Activated CD8-positive, alpha-beta T cell treated with anti-CD3 and anti-CD28 coated beads for 36 hours (primary cell): ENCODE measurements around the gene TMEM63A. TPM values are rescaled to one million over a fixed set of nuclear protein-coding genes. Genes with fewer than 3 reads are reported as not detected.

Source experiments
- ATAC-seq: fragments of 200-7000 bp; cut with Tn5 transposase; one replicate; pipeline ENCODE4 v1.10.0; 2021; ENCODE audit warnings: mild to moderate bottlenecking, moderate library complexity
- CTCF ChIA-PET: fragments of 350-600 bp; sonication (Branson Sonifier 250); formaldehyde crosslinking; loops from one replicate; lab custom pipeline; 2021; ENCODE audit warnings: antibody characterized with exemption; lab: Charles Lee
- POLR2A ChIA-PET: fragments of 350-600 bp; sonication (Branson Sonifier 250); formaldehyde crosslinking; loops from one replicate; lab custom pipeline; 2021; ENCODE audit warnings: antibody characterized with exemption; lab: Charles Lee
- DNase-seq: peaks from one replicate; pipeline ENCODE4 v3.0.0-alpha.2; 2020
- H3K27ac Mint-ChIP-seq: one replicate; pipeline ENCODE4 v1.8.0; 2021; ENCODE audit warnings: mild to moderate bottlenecking, mixed read lengths
- H3K27me3 Mint-ChIP-seq: one replicate; pipeline ENCODE4 v1.8.0; 2021; ENCODE audit warnings: mixed read lengths
- H3K36me3 Mint-ChIP-seq: one replicate; pipeline ENCODE4 v1.8.0; 2021; ENCODE audit warnings: low read depth, mixed read lengths
- H3K4me1 Mint-ChIP-seq: one replicate; pipeline ENCODE4 v1.8.0; 2021; ENCODE audit warnings: low read depth, mixed read lengths
- H3K4me3 Mint-ChIP-seq: one replicate; pipeline ENCODE4 v1.8.0; 2021; ENCODE audit warnings: mild to moderate bottlenecking, moderate library complexity, mixed read lengths
- H3K9me3 Mint-ChIP-seq: one replicate; pipeline ENCODE4 v1.8.0; 2021; ENCODE audit warnings: mixed read lengths
- CTCF ChIP-seq: fragments of 200-600 bp; IDR thresholded peaks from one replicate; pipeline ENCODE4 v1.8.0; 2022; ENCODE audit warnings: antibody characterized with exemption, mild to moderate bottlenecking
- intact Hi-C: fragments of 100-400 bp; cut with micrococcal nuclease; formaldehyde crosslinking; loops from one replicate; pipeline ENCODE4 v1.10.0; 2022
- total RNA-seq, 2 experiments: library from RNA; stranded (reverse); gene quantifications; one replicate each; pipeline ENCODE4 v1.2.3, GENCODE V29; 2021

Gene TMEM63A
- total RNA-seq, 2 experiments from 2014 or later, result 51.4 to 54.6 TPM

DNA sequence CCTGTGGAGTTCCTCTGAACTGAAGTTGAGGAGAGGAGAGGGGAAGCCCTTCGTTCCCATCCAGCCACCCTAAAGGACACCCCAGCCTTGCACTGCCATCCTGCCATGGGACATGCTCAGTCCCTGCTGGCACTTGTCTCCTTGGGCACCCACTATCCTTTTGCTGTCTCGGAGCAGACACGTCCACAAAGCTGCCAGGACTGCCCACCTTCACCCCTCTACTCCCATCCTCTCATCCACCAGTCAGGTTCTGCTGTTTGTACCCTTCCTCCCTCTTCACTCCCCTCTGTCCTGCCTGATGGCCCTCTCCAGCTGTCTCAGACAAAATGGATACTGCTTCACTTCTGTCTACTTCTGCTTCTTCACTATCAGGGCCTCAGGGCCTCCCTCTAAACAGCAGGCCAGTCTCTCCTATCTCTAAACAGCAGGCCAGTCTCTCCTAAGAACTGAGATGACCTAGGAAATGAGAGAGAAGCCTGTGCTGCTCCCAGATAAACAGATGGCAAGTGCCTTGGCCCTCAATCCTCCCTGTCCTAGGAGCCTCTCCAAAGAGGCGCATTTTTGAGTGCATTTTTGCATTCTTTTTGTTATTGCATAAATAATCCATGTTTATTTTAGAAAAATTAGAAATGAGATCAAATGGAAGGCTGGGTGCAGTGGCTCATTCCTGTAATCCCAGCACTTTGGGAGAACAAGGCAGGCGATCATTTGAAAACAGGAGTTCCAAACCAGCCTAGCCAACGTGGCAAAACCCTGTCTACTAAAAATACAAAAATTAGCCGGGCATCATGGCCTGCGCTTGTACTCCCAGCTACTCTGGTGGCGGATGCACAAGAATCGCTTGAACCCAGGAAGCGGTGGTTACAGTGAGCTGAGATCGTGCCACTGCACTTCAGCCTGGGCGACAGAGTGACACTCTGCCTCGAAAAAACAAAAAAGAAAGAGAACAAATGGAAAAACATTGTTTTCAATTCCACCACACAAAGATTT, 46.3 kb upstream of the TMEM63A start:
- ChIA-PET CTCF (interaction anchor here (0.8 kb wide), 1 partner anchor 14 kb away, joined by 3 read pairs; no protein-coding TSS in a partner anchor), POLR2A (no interaction called here)
- Mint-ChIP-seq H3K9me3 (no peaks in the 10 kb centered on the region), H3K27me3 (no peaks in the 10 kb centered on the region), H3K36me3 (peaks cover 6% of the 10 kb centered on the region), H3K4me1 (peaks cover 20% of the 10 kb centered on the region), H3K27ac (peak overlapping the region; percentile 92), H3K4me3 (no peak overlapping the region)
- ATAC-seq (no peak), DNase-seq (peak; percentile 38)
- intact Hi-C loops, result no loop called here
- TF ChIP-seq CTCF, result no peak

- ChIA-PET CTCF (no interaction called here), POLR2A (interaction anchor here (0.5 to 1.4 kb wide), 5 partner anchors 8 to 495 kb away, joined by 3 to 4 read pairs (median 4); partner anchors contain the start of gene SRP9)
- ATAC-seq, result no peak
- Mint-ChIP-seq H3K4me1 (peaks cover 35% of the 10 kb centered on the region), H3K36me3 (peaks cover 16% of the 10 kb centered on the region), H3K4me3 (no peak overlapping the region), H3K27me3 (no peaks in the 10 kb centered on the region), H3K27ac (peak overlapping the region; percentile 77), H3K9me3 (no peaks in the 10 kb centered on the region)
- intact Hi-C loops, result no loop called here
- no peak for TF ChIP-seq CTCF
- no peak for DNase-seq
These were observed 44.5 kb upstream of the TMEM63A start for GRCh38 chr1:225926551-225927113.

DNA sequence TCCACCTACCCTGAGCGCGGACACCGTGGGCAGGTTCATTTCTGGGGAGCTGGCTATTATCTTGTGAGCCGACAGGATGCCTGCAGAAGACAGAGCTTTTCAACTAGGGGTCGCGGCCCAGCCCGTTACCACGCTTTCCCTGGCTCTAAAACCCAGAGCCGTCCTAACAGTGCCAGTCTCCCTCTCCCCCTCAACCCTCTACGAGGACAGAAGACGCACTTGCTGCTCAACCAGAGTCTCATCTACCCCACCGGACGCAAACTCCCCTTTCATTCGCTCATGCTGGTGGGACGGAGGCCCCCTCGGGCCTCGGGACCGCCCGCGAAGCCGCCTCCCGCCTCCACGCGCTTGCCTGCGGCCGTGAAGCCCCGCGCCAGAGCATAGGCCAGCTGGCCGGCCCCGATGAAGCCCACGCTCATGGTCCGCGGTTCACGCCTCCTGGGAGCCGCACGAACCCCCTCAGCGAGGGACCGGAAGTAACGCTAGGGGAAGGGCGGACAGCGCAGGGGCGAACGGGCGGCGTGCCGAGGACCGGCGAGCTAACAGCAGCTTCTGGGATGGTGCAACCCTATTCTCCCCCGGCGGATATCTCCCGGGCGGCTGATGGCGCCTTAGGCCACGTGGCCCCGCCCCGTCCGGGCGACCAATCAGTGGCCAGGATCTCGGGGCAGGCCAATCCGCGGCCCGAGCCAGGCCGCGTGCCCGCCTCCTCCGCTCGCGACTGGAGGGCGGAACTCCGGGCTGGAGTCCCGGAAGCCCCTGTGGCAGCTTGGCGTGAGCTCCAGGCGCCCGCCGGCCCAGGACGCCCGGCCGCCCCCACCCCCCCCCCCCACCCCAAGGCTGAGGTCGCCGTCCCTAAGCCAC, 41.7 kb upstream of the TMEM63A start, which contains the start of gene PYCR2:
TSS of gene PYCR2 (minus strand) at position 559 of the 864 bp plus-strand sequence. CDS start at position 419, 140 bp downstream.
- ChIA-PET CTCF (interaction anchor here (0.8 to 5.6 kb wide), 7 partner anchors 13 to 449 kb away, joined by 3 to 37 read pairs (median 6); partner anchors contain the start of genes SRP9 and TMEM63A), POLR2A (interaction anchor here (0.6 to 4.2 kb wide), 19 partner anchors 9 to 1640 kb away, joined by 3 to 28 read pairs (median 3); partner anchors contain the start of genes H3-3A, SDE2, SRP9 and TMEM63A)
- Mint-ChIP-seq H3K9me3 (no peaks in the 10 kb centered on the region), H3K27me3 (no peaks in the 10 kb centered on the region), H3K4me1 (peaks cover 52% of the 10 kb centered on the region), H3K4me3 (peak within 1 kb of the TSS; percentile 91), H3K27ac (peak within 1 kb of the TSS; percentile 97), H3K36me3 (peaks cover 34% of the 10 kb centered on the region)
- peak; percentile 98 for ATAC-seq
- no peak for TF ChIP-seq CTCF
- intact Hi-C loops, result no loop called here
- DNase-seq, result peak; percentile 96

- intact Hi-C loops, result no loop called here
- TF ChIP-seq CTCF, result no peak
- peaks cover 38% of the 10 kb centered on the region for H3K36me3 Mint-ChIP-seq
- ATAC-seq (no peak), DNase-seq (no peak)
- H3K27me3 Mint-ChIP-seq, result no peaks in the 10 kb centered on the region
- H3K4me1 Mint-ChIP-seq, result peaks cover 49% of the 10 kb centered on the region
- H3K27ac Mint-ChIP-seq, result peak overlapping the region; percentile 97
- POLR2A ChIA-PET, result interaction anchor here (0.6 to 4.2 kb wide), 15 partner anchors 10 to 145 kb away, joined by 3 to 28 read pairs (median 4); partner anchors contain the start of genes H3-3A, SRP9 and TMEM63A
- no peaks in the 10 kb centered on the region for H3K9me3 Mint-ChIP-seq
- H3K4me3 Mint-ChIP-seq, result peak overlapping the region; percentile 91
- CTCF ChIA-PET, result interaction anchor here (0.8 to 5.6 kb wide), 5 partner anchors 12 to 449 kb away, joined by 3 to 37 read pairs (median 8); partner anchors contain the start of genes SRP9 and TMEM63A
These were observed 41.2 kb upstream of the TMEM63A start for GRCh38 chr1:225923381-225923691.
